ENCODE results near the gene DHX57.

Gene DHX57

DNA sequence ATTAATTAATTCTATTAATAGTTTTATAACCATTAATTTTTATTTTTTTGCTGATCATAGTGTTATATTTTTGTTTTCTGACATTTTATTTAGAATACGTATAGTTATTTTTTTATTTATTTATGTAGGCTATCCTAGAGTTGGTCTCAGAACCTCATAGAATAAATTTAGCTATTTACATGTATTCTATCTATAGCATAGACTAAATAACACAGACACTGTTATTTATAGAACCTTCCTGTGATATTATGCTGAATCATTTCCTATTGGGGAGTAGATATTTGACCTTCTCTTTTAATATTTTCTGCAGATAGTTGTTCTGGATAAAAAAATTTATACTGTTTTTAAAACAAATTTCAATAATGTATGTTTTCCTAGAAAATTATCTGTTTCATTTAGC, 34.1 kb upstream of the DHX57 start:
- H3K4me3 ChIP-seq (ENCODE audit: low read depth, low read length): no peak overlapping the region
- TF ChIP-seq, protein P1, sequence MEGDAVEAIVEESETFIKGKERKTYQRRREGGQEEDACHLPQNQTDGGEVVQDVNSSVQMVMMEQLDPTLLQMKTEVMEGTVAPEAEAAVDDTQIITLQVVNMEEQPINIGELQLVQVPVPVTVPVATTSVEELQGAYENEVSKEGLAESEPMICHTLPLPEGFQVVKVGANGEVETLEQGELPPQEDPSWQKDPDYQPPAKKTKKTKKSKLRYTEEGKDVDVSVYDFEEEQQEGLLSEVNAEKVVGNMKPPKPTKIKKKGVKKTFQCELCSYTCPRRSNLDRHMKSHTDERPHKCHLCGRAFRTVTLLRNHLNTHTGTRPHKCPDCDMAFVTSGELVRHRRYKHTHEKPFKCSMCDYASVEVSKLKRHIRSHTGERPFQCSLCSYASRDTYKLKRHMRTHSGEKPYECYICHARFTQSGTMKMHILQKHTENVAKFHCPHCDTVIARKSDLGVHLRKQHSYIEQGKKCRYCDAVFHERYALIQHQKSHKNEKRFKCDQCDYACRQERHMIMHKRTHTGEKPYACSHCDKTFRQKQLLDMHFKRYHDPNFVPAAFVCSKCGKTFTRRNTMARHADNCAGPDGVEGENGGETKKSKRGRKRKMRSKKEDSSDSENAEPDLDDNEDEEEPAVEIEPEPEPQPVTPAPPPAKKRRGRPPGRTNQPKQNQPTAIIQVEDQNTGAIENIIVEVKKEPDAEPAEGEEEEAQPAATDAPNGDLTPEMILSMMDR (IDR thresholded peaks at IDR 0.05; ENCODE audit: insufficient read depth, low read length, missing control alignments): no peak
- ChIA-PET CTCF (no interaction called here), POLR2A (interaction anchor here (0.7 kb wide), 1 partner anchor 916 kb away, joined by 3 read pairs; no protein-coding TSS in a partner anchor)
- no peak for DNase-seq (ENCODE audit: low read depth, low spot score)

DNA sequence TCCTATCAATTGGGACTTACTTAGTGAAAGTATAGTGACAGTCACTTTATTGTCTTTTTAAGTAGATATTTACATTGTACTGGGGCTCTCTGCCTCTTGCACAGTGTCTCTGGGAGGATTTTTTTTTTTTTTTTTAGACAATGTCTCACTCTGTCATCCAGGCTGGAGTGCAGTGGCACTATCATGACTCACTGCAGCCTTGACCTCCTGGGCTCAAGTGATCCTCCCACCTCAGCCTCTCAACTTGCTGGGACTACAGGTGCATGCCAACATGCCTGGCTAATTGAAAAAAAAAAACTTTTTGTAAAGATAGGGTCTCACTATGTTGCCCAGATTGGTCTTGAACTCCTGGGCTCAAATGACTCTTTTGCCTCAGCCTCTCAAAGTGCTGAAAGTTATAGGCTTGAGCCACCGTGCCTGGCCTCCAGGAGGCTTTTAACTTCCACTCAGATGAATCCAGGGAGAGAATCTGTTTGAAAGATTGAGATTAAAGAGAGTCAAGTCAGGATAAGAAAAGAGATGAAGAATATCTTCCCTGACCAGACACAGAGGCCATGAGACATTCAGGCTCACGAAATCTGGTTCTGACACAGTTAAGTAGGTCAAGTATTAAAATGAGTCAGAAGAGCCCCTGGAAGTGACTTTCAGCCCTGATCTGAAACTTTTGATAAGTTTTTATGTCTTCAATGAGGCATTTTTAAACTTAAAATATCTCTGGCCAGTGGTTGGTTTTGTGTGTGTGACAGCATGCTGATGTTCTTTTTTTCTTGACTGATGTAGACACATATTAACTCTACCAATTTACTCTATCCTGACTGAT, 32.2 kb upstream of the DHX57 start:
- DNase-seq (ENCODE audit: low read depth, low spot score): no peak
- TF ChIP-seq, protein P1 (IDR thresholded peaks at IDR 0.05; ENCODE audit: insufficient read depth, low read length, missing control alignments): no peak
- no peak overlapping the region for H3K4me3 ChIP-seq (ENCODE audit: low read depth, low read length)
- ChIA-PET CTCF (interaction anchor here (0.7 kb wide), 1 partner anchor 40 kb away, joined by 3 read pairs; no protein-coding TSS in a partner anchor), POLR2A (no interaction called here)

DNA sequence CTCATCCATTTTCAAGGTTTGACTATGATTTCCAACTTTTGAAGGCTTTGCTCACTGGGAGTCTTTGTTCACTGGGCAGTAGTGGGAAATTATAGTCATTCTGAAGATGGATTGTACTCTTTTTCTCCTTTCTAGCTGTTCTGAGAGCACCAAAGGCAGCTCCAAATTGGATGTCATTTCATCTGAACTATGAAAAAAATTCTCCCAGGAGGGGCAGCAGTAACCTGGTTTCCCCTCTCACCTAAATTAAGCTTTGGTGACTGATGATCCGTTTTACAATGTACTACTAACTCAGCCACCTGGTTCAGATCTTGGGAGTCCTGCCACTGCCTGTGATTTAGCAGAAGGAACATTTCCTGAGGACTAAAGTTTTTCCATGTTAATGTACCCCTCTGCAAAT, 31.5 kb upstream of the DHX57 start:
- ChIA-PET POLR2A (no interaction called here), CTCF (interaction anchor here (0.7 kb wide), 1 partner anchor 40 kb away, joined by 3 read pairs; no protein-coding TSS in a partner anchor)
- TF ChIP-seq, protein P1 (IDR thresholded peaks at IDR 0.05; ENCODE audit: insufficient read depth, low read length, missing control alignments): no peak
- no peak overlapping the region for H3K4me3 ChIP-seq (ENCODE audit: low read depth, low read length)
- no peak for DNase-seq (ENCODE audit: low read depth, low spot score)

- H3K4me3 ChIP-seq (ENCODE audit: low read depth, low read length): no peak overlapping the region
- DNase-seq (ENCODE audit: low read depth, low spot score): no peak
- POLR2A ChIA-PET: no interaction called here
- CTCF ChIA-PET: no interaction called here
- TF ChIP-seq, protein P1 (IDR thresholded peaks at IDR 0.05; ENCODE audit: insufficient read depth, low read length, missing control alignments): no peak
These were observed 29.5 kb upstream of the DHX57 start for GRCh38 chr2:38905251-38905650.

- TF ChIP-seq, protein P1 (IDR thresholded peaks at IDR 0.05; ENCODE audit: insufficient read depth, low read length, missing control alignments): no peak
- no peak for DNase-seq (ENCODE audit: low read depth, low spot score)
- no peak overlapping the region for H3K4me3 ChIP-seq (ENCODE audit: low read depth, low read length)
- CTCF ChIA-PET: interaction anchor here (1.4 kb wide), 1 partner anchor 46 kb away, joined by 3 read pairs; no protein-coding TSS in a partner anchor
- POLR2A ChIA-PET: no interaction called here
These were observed 25.0 kb upstream of the DHX57 start for GRCh38 chr2:38900726-38901125.

GRCh38 chr2:38898256-38898655, 22.5 kb upstream of the DHX57 start:
- CTCF ChIA-PET: no interaction called here
- DNase-seq (ENCODE audit: low read depth, low spot score): no peak
- POLR2A ChIA-PET: no interaction called here
- TF ChIP-seq, protein P1 (IDR thresholded peaks at IDR 0.05; ENCODE audit: insufficient read depth, low read length, missing control alignments): no peak
- no peak overlapping the region for H3K4me3 ChIP-seq (ENCODE audit: low read depth, low read length)

Data from AG04449 (cell line).